ENCODE data around the gene ZMYM4. TPM values are rescaled to one million over a fixed set of nuclear protein-coding genes. Genes with fewer than 3 reads are reported as not detected.

The ZMYM4 gene
- total and polyA plus RNA-seq, 7 donors: 4.2 to 46.0 (median 36.7) TPM

DNA sequence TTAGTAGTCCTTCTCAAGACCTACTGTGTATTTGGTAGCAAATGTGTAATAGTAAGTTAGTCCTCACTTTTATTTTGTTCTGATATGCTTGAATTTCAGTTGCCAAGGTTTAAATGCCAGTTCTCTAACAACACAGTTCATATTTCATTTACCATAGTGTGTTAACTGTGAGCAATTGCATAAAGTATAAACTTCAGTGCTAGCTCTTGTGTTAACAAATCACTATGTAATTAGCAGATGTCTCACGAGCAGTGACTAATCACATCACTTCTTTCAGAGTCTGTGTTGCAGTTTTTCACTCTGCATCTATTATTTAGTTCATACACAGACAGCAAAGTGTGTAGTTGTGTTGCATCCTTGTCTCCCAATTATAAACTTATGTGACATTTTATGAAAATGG lies 47.8 kb downstream of the ZMYM4 start:
- TF ChIP-seq POLR2AphosphoS5 (IDR thresholded peaks at IDR 0.05): no peak
- TF ChIP-seq, protein P1, sequence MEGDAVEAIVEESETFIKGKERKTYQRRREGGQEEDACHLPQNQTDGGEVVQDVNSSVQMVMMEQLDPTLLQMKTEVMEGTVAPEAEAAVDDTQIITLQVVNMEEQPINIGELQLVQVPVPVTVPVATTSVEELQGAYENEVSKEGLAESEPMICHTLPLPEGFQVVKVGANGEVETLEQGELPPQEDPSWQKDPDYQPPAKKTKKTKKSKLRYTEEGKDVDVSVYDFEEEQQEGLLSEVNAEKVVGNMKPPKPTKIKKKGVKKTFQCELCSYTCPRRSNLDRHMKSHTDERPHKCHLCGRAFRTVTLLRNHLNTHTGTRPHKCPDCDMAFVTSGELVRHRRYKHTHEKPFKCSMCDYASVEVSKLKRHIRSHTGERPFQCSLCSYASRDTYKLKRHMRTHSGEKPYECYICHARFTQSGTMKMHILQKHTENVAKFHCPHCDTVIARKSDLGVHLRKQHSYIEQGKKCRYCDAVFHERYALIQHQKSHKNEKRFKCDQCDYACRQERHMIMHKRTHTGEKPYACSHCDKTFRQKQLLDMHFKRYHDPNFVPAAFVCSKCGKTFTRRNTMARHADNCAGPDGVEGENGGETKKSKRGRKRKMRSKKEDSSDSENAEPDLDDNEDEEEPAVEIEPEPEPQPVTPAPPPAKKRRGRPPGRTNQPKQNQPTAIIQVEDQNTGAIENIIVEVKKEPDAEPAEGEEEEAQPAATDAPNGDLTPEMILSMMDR (IDR thresholded peaks at IDR 0.05): no peak
- TF ChIP-seq EP300 (IDR thresholded peaks at IDR 0.05): no peak
- TF ChIP-seq POLR2A (IDR thresholded peaks at IDR 0.05): no peak
- intact Hi-C loops (cut with DNase I): no loop called here
- H3K36me3 ChIP-seq: peaks cover 0 to 5% (median 0%) of the 10 kb centered on the region in 4 donors
- H3K4me1 ChIP-seq: peaks cover 0 to 16% (median 5%) of the 10 kb centered on the region in 4 donors
- no peak for DNase-seq
- no peak overlapping the region for H3K4me3 ChIP-seq
- no peaks in the 10 kb centered on the region for H3K9me3 ChIP-seq
- no peak overlapping the region for H3K27ac ChIP-seq
- 80 to 85% methylated on average over 1 of the region's 1 CpG for WGBS, 2 donors
- no peaks in the 10 kb centered on the region for H3K27me3 ChIP-seq

DNA sequence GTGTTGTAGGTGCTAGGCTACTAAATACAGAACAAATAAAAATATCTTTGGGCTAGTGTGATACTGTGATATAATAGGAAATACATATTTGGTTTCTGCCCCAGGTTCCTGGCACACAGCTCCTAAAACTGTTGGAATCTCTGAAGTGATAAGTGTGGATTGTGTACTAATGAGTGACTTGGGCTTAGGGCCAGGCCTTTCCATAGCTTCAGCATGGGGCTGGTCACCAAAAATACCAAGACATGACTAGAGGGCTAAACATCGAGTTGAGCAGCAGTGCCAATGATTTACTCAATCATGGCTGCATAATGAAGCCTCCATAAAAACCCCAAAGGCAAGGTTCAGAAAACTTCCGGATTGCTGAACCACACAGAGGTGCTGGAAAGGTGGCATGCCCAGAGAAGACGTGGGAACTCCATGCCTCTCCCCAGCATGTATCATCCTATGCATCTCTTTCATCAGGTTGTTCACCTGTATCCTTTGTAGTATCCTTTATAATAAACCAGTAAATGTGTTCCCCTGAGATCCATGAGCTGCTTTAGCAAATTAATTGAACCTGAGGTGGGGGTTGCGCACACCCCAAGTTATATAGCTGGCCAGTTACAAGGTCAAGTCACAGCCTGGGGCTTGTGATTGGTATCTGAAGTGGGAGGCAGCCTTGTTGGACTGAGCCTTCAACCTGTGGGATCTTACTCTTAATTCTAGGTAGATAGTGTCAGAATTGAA lies 51.6 kb downstream of the ZMYM4 start:
- intact Hi-C loops (cut with DNase I): no loop called here
- no peaks in the 10 kb centered on the region for H3K36me3 ChIP-seq
- no peaks in the 10 kb centered on the region for H3K9me3 ChIP-seq
- no peak overlapping the region for H3K4me3 ChIP-seq
- WGBS, 2 donors: 73 to 89% methylated on average over 4 of the region's 4 CpGs
- DNase-seq: no peak
- peaks cover 0 to 24% (median 13%) of the 10 kb centered on the region in 4 donors for H3K4me1 ChIP-seq
- TF ChIP-seq POLR2AphosphoS5 (IDR thresholded peaks at IDR 0.05): no peak
- no peak for TF ChIP-seq EP300 (IDR thresholded peaks at IDR 0.05)
- TF ChIP-seq POLR2A (IDR thresholded peaks at IDR 0.05): no peak
- TF ChIP-seq, protein P1 (IDR thresholded peaks at IDR 0.05): no peak
- H3K27ac ChIP-seq: no peak overlapping the region
- no peaks in the 10 kb centered on the region for H3K27me3 ChIP-seq

DNA sequence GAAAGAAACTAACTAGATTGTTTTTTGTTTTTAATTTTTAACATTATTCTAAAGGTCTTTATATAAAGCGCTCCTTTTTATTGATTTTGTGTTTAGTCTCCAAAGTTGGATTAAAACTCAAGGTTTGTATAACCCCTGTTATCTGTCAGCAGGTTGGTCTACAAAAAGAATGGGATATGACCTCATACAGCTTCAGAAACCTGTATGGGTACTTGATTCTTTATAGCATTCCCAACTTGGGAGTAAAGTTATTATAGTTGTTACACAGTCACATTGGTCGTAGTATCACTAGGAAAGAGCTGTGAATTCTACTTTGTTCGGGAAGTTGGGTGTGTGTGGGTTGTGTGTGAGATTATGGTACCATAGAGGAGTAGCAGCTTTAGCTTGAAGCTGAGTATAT lies 52.4 kb downstream of the ZMYM4 start:
- Histone ChIP-seq H3K27ac (no peak overlapping the region), H3K9me3 (no peaks in the 10 kb centered on the region), H3K36me3 (no peaks in the 10 kb centered on the region), H3K27me3 (no peaks in the 10 kb centered on the region), H3K4me3 (no peak overlapping the region), H3K4me1 (peaks cover 0 to 27% (median 16%) of the 10 kb centered on the region in 4 donors)
- 61 to 85% methylated on average over 3 of the region's 3 CpGs for WGBS, 2 donors
- TF ChIP-seq, protein P1 (IDR thresholded peaks at IDR 0.05): no peak
- TF ChIP-seq EP300 (IDR thresholded peaks at IDR 0.05) (no peak), POLR2A (IDR thresholded peaks at IDR 0.05) (no peak), POLR2AphosphoS5 (IDR thresholded peaks at IDR 0.05) (no peak)
- intact Hi-C loops (cut with DNase I): no loop called here
- DNase-seq: no peak

DNA sequence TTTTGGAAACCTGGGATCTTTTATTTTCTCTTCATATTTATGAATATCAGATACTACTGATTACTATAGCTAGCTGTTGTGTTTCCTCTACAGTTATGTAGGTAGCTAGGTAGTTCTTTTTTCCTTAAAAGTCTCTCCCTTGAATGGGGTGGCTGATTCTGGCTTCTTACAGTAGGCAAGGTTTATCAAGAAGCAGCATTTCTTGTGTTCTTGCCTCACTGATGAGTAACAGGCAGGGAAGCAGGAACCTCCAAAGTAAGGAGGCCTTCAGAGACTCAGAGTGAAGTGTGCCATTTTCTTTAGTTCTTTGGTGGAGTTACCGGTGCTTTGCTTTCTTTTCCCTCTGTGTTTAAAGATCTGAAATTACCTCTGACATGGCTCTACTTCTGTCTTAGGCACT lies 56.0 kb downstream of the ZMYM4 start:
- Histone ChIP-seq H3K4me1 (peaks cover 0 to 27% (median 14%) of the 10 kb centered on the region in 4 donors), H3K4me3 (no peak overlapping the region), H3K9me3 (no peaks in the 10 kb centered on the region), H3K36me3 (peaks cover 0 to 8% (median 0%) of the 10 kb centered on the region in 4 donors), H3K27me3 (no peaks in the 10 kb centered on the region), H3K27ac (peak overlapping the region in 2 of 4 donors; percentile 7 to 38)
- intact Hi-C loops (cut with DNase I): no loop called here
- DNase-seq: no peak
- WGBS, 2 donors: 82 to 92% methylated on average over 1 of the region's 1 CpG
- TF ChIP-seq EP300 (IDR thresholded peaks at IDR 0.05): no peak
- TF ChIP-seq POLR2A (IDR thresholded peaks at IDR 0.05): no peak
- TF ChIP-seq POLR2AphosphoS5 (IDR thresholded peaks at IDR 0.05): no peak
- TF ChIP-seq, protein P1 (IDR thresholded peaks at IDR 0.05): no peak
